ENCODE results near the gene IL17RA. TPM values are rescaled to one million over a fixed set of nuclear protein-coding genes. Genes with fewer than 3 reads are reported as not detected.
A peak's percentile ranks its signal among the peaks of the same experiment; 100 is the strongest.
"Not testable (repeated sequence)": the region's sequence is repeated elsewhere in the genome, so short reads cannot be mapped to it uniquely, and the experiment has no call there.

The IL17RA gene
- total RNA-seq, 1 donor from 2014 or later: 2.1 TPM

DNA sequence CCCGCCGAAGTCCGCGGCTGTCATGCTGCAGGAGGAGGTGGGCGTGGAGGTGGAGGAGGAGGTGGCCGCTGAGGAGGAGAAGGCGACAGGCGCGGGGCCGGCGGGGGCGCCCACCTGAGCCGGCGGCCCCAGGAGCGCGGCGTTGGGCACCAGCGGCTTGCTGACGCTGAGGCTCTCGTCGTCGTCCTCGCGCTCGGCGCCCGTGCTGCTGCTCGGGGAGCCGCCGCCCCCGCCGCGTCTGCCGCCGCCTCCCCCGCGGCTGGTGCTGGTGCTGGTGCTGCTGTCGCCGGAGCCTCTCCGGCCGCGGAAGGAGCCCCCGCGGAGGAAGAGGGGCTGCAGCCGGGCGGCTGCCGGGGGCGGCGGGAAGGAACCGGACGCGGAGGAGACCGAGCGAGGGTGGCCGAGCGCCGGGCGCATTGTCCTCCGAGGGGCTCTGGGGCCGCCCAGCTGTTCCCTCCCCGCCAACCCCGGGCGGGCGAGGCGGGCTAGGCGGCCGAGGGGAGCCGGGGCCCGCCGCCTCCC lies 36.0 kb downstream of the IL17RA start:
- no peak for DNase-seq (ENCODE audit: low read depth in 2 of 2)

- peak in 1 of 2 donors; percentile 49 for DNase-seq (ENCODE audit: low read depth in 2 of 2)
Measured at GRCh38 chr22:17121233-17122195, 36.7 kb downstream of the IL17RA start, which contains the start of gene TMEM121B. Gene TMEM121B, minus strand, starts transcription at chr22:17121360. Its CDS starts 233 bp downstream, at chr22:17121127.

DNA sequence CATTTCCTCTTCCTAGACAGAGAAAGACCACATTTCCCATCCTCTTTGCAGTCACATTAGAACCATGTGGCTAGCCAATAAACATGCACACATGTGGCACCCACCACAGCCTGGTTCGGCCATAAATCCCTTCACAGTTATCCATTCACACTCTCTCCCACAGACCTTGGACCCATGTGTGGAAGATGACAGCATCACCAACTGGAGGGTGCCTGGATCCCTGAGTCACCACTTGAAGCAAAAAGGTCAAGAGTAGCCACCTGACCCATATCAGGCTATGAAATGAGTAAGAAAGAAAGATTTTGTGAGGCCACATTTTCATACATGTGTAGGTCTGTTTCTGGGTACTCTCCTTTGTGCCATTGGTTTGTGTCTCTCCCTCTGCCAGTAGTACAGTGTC lies 45.4 kb downstream of the IL17RA start:
- no peak for DNase-seq (ENCODE audit: low read depth in 2 of 2)

DNA sequence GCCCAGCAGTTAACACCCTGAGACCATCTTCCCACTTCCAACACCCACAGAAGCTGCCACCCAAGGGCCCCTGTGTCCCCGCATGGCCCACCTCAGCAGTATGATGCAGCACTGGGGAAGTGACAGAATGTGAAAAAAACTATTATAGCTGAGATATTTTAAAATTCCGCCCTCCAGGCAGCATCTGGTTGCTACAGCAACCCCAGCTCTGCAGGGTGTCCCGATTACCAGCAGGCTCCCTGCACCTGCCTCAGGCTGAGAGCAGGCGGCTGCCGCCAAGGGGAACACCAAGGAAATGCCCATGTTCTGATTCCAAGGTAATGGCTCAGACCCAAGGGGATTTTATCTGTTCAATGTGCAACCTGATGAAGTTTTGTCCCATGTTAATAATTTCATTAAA lies 46.9 kb downstream of the IL17RA start:
- no peak for DNase-seq (ENCODE audit: low read depth in 2 of 2)

DNA sequence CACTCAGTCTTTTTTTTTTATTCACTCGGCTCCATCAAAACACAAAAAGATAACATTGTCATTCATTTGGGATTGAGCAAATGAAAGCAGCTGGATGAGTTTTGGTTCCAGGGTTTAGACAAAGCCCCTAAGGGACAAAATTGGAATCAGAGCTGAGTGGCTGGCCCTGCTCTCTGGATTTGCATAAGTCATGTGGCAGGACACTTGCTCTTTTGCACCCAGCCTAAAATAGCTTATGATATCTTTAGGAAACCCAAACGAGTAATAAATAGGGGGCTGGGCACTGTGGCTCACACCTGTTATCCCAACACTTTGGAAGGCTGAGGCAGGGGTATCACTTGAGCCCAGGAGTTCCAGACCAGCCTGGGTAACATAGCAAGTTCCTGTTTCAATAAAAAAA lies 47.3 kb downstream of the IL17RA start:
- DNase-seq (ENCODE audit: low read depth in 2 of 2): no peak

GRCh38 chr22:17133137-17133536 lies 48.3 kb downstream of the IL17RA start:
- no peak for DNase-seq (ENCODE audit: low read depth in 2 of 2)

- no peak for DNase-seq (ENCODE audit: low read depth in 2 of 2)
Measured at GRCh38 chr22:17135153-17135760, 50.5 kb downstream of the IL17RA start.

DNA sequence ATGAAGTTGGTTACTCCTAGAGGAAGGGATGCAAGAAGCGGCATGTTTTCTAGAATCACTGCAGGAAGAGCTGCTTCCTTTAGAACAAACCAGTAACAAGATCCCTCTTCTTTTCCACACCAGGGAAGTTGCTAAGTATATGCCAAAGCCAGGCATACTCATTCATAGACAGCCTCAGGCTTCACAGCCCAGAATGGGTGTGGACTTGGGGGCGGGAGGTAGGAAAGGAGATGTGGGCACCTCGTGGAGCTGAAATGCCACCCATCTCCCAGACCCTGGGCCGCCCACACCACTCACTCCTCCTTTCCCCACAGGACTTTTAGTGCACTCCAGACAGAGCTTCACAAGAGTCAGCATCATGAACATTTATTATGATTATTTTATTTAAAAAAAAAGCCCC lies 52.4 kb downstream of the IL17RA start:
- DNase-seq (ENCODE audit: low read depth in 2 of 2): no peak

DNA sequence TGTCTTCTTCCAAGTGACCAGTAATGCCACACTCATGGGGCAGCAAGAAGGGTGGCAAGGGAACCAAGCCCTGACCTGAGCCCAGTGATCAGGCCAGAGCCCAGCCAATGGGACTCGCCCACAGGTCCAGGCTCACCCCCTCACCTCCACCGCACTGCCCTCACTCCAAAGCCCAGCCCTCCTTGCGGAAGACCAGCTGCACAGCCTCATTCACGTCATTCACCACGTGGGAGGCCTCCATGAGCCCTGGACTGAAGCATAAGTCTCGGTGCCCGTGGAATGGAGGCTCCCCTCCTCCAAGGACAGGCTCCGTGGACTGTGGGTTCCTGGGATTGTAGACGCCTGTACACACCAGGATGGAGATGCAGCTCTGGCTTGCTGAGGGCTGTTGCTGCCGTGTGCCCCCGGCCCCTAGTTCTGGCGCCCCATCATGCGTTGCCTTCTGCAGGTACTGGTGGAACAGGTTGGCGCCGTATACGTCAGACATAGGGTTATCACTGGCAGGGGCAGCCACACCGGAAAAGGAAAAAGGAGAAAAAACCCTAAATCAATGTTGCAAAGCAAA lies 53.1 kb downstream of the IL17RA start:
- no peak for DNase-seq (ENCODE audit: low read depth in 2 of 2)

DNA sequence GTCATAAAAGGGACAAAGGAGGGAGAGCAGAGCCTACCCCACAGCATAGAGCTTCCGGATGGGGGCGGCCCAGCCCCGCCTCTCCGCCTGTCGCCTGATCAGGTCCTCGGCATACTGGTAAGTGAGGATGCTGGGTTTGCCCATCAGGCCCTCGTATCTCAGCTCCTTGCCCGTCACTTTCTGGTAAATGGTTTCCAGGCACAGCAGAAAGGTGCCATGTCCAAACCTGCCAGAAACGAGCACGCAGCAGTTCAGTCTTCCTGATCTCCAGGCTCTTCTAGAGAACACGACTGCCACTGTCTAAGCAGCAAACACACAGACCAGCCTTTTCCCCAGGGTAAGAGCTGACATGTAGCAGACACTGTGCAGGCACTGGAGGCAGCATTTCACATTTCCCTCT lies 53.7 kb downstream of the IL17RA start:
- no peak for DNase-seq (ENCODE audit: low read depth in 2 of 2)

- no peak for DNase-seq (ENCODE audit: low read depth in 2 of 2)
Measured at GRCh38 chr22:17140022-17140421, 55.2 kb downstream of the IL17RA start.

DNA sequence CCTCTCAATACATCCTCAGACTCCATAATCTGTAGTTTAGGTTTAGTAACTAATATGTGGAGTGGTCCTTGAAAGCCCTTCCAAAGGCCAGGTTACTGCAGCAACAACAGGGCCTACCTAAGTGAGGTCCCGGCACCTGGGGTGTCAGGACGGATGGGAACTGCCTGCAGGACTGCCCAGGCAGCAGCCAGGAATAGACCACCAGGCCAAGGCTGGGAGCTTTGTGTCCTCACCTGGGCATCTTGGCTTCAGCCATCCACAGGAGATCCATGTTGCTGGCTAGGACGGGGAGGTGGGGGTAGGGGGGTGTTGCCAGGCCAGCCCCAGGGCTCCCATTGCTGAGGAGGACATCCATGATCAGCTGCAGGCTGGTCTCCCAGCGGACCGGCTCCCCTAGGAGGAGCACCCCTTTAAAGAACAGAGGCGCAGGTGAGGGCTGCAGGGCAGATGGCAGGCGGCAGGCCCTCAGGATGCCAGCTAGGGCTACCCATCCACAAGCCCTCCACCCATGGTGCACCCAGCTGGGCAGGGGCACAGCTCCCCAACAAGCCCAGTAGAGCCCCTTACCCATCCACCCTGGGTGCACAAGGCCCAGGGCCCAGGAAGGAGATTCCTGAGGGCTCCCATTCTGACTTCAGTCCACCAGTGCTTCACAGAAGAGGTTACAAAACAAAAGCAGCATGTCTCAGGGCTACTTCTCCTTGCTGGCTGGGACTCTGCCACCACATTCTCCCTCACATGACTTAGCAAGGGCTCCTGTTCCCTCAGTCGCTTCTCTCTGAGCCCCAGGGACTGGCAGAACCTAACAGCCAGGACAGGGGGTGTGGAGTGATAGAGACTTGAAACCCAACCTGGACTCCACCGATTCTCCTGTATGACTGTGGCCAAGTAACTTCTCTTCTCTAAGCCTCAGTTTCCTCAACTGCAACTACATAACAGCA lies 56.3 kb downstream of the IL17RA start:
- DNase-seq (ENCODE audit: low read depth in 2 of 2): no peak

DNA sequence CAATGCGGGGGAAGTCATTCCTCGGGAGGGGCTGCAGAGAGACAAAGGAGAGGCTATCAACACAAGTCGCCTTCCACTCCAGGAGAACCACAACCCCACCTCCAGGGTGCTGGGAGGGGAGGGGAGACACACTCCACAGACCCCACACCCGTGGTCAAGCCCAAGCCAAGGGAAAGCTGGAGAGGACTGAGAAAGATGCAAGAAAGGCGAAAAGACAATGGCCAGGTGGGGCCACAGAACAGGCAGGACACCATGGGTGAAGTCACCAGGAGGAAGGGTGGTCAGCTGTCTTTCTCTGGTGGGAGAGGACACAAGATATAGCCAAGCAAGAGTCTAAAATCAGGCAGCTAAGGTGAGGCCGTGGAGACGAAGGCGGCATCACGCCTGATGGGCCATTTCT lies 58.3 kb downstream of the IL17RA start:
- DNase-seq (ENCODE audit: low read depth in 2 of 2): no peak

DNA sequence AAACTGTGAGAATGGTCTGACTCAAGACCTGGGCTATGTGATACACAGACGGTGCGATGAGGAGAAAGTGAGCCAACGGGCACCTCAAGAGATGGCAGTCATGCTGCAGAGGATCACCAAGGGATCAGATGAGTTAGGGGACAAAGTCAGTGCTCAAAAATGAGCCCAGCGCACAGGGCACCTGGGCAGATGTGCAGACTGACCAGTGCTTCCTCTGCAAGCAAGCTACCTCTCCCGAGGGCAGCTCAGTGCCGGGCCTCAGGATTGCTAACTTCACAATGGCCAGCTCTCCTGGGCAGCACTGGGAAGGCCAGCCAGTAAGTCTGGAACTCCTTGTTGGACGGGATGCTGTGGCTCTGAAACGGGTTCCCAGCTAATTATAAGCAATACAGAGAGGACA lies 59.0 kb downstream of the IL17RA start:
- DNase-seq (ENCODE audit: low read depth in 2 of 2): no peak

GRCh38 chr22:17145021-17145680 lies 60.4 kb downstream of the IL17RA start:
- DNase-seq (ENCODE audit: low read depth in 2 of 2): no peak

DNA sequence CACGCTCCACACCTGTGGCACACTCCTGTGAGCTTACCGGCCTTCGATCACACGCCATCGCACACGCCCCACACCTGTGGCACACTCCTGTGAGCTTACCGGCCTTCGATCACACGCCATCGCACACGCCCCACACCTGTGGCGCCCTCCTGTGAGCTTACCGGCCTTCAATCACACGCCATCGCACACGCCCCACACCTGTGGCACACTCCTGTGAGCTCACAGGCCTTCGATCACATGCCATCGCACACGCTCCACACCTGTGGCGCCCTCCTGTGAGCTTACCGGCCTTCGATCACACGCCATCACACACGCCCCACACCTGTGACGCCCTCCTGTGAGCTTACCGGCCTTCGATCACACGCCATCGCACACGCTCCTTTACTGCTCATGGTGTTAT lies 62.7 kb downstream of the IL17RA start:
- DNase-seq (ENCODE audit: low read depth in 2 of 2): not testable (repeated sequence)

DNA sequence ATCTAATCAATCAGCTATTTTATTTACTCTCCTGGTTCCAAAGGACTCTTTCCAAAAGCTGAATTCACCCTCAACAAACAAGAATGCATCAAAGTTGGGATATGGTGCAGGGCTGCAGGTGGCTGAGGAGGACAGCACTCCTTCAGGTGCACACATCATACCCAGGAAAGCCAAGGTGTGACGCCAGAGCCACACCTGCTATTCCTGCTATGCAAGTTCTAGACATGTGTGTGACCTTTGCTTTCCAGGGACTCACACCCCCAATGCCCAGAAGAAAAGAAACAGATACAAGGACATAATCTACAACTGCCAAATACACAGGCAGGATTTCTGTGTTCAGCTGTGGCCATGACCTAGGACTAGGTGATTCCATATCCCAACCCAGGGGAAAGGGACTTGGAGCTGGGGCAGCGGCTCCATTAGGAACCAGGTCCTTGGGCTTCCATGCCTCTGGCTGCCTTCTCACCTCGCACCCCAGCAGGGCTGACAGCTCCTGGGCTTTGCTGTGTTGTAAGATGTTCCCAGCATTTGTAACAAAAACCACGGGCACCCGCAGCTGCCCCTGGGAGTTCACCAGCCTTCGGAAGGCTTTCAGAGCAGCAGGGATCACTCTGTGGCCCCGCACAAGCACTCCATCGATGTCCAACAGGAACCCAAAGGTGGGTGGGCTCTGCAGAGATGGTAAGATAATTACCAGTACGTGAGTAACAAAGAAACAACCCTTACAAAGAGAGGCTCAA lies 64.4 kb downstream of the IL17RA start:
- no peak for DNase-seq (ENCODE audit: low read depth in 2 of 2)

DNA sequence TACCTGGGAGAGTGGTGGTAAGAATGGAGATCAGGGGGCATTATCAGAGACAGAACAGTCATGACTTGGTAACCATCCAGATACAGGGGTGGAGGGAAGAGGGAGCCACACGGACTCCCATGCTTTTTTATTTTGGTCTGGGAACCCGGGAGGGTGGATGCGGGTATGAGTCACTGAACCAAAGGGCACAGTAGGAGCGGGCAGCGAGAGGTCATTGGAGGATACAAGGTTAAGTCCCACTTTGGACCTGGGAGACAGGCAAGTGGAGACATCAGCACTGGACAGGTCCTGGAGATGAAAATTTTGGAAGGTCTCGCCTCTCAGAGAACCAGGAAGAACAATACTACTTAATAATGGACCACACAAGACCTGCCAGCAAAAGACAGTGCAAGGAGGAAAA lies 67.5 kb downstream of the IL17RA start:
- DNase-seq (ENCODE audit: low read depth in 2 of 2): no peak

- no peak for DNase-seq (ENCODE audit: low read depth in 2 of 2)
Measured at GRCh38 chr22:17152971-17153370, 68.2 kb downstream of the IL17RA start.

- no peak for DNase-seq (ENCODE audit: low read depth in 2 of 2)
Measured at GRCh38 chr22:17155941-17156340, 71.1 kb downstream of the IL17RA start.
